Large intestine (tissue), 3 donors: ENCODE results near the gene MED13L. TPM values are rescaled to one million over a fixed set of nuclear protein-coding genes. Genes with fewer than 3 reads are reported as not detected.

Experiments used
- DNase-seq, 2 donors: peaks; one replicate each; pipeline versions ENCODE4 v3.0.0 to v3.0.0-alpha.2; 2013
- H3K27ac ChIP-seq: one replicate; pipeline ENCODE4 v1.5.1; 2013; ENCODE audit warnings: low read length
- H3K27me3 ChIP-seq: 2 replicates; pipeline ENCODE4 v1.6.1; 2013; ENCODE audit warnings: low read length; ENCODE audit not compliant: control insufficient read depth, insufficient read depth
- H3K36me3 ChIP-seq: 2 replicates; pipeline ENCODE4 v1.6.1; 2013; ENCODE audit warnings: low read length; ENCODE audit not compliant: control insufficient read depth, insufficient read depth
- H3K4me1 ChIP-seq: one replicate; pipeline ENCODE4 v1.6.1; 2013; ENCODE audit warnings: low read length; ENCODE audit not compliant: control insufficient read depth, insufficient read depth
- H3K4me3 ChIP-seq: one replicate; pipeline ENCODE4 v1.5.1; 2013; ENCODE audit warnings: low read length
- H3K9me3 ChIP-seq: one replicate; pipeline ENCODE4 v1.6.1; 2013; ENCODE audit warnings: mild to moderate bottlenecking, low read depth, low read length, moderate library complexity; ENCODE audit not compliant: control insufficient read depth
- WGBS: methylation state at CpG from one replicate; pipeline ENCODE4 v1.1.5; 2013; ENCODE audit warnings: low lambda C conversion rate; ENCODE audit not compliant: insufficient coverage; 5-methylcytosine and 5-hydroxymethylcytosine counted together
- polyA plus RNA-seq: library from polyadenylated mRNA; unstranded; fragments of 120-200 nt; gene quantifications from one replicate; pipeline ENCODE4 v1.2.1, GENCODE V29; 2013

MED13L gene
- polyA plus RNA-seq, 1 donor, result 69.3 TPM

GRCh38 chr12:115943630-115944391, 333.7 kb downstream of the MED13L start:
- Histone ChIP-seq H3K9me3 (no peaks in the 10 kb centered on the region), H3K36me3 (no peaks in the 10 kb centered on the region), H3K27me3 (no peaks in the 10 kb centered on the region), H3K4me1 (no peaks in the 10 kb centered on the region), H3K4me3 (no peak overlapping the region), H3K27ac (no peak overlapping the region)
- WGBS, result no CpG with 5 or more reads among the region's 13 CpGs
- DNase-seq, result no peak

- no peaks in the 10 kb centered on the region for H3K27me3 ChIP-seq
- no peak overlapping the region for H3K27ac ChIP-seq
- H3K4me3 ChIP-seq, result no peak overlapping the region
- no peaks in the 10 kb centered on the region for H3K9me3 ChIP-seq
- DNase-seq, result no peak
- WGBS, result no CpG with 5 or more reads among the region's 7 CpGs
- no peaks in the 10 kb centered on the region for H3K36me3 ChIP-seq
- no peaks in the 10 kb centered on the region for H3K4me1 ChIP-seq
Observed at GRCh38 chr12:115943310-115943629, 334.2 kb downstream of the MED13L start.

GRCh38 chr12:115942346-115942745, 335.1 kb downstream of the MED13L start:
- Histone ChIP-seq H3K4me3 (no peak overlapping the region), H3K27me3 (no peaks in the 10 kb centered on the region), H3K9me3 (no peaks in the 10 kb centered on the region), H3K27ac (no peak overlapping the region), H3K36me3 (no peaks in the 10 kb centered on the region), H3K4me1 (no peaks in the 10 kb centered on the region)
- no peak for DNase-seq
- WGBS, result no CpG with 5 or more reads among the region's 1 CpG

- WGBS, result no CpG with 5 or more reads among the region's 5 CpGs
- no peak for DNase-seq
- H3K4me1 ChIP-seq, result no peaks in the 10 kb centered on the region
- no peak overlapping the region for H3K4me3 ChIP-seq
- H3K27me3 ChIP-seq, result no peaks in the 10 kb centered on the region
- H3K9me3 ChIP-seq, result no peaks in the 10 kb centered on the region
- H3K36me3 ChIP-seq, result no peaks in the 10 kb centered on the region
- no peak overlapping the region for H3K27ac ChIP-seq
Observed at GRCh38 chr12:115941362-115941761, 336.1 kb downstream of the MED13L start.

- Histone ChIP-seq H3K36me3 (no peaks in the 10 kb centered on the region), H3K9me3 (no peaks in the 10 kb centered on the region), H3K4me3 (no peak overlapping the region), H3K4me1 (no peaks in the 10 kb centered on the region), H3K27ac (no peak overlapping the region), H3K27me3 (no peaks in the 10 kb centered on the region)
- 100% methylated on average over 1 of the region's 1 CpG for WGBS
- DNase-seq, result no peak
Observed at GRCh38 chr12:115938794-115939377, 338.6 kb downstream of the MED13L start.

- Histone ChIP-seq H3K4me1 (no peaks in the 10 kb centered on the region), H3K27ac (no peak overlapping the region), H3K27me3 (no peaks in the 10 kb centered on the region), H3K36me3 (no peaks in the 10 kb centered on the region), H3K9me3 (no peaks in the 10 kb centered on the region), H3K4me3 (no peak overlapping the region)
- WGBS, result 100% methylated on average over 1 of the region's 8 CpGs
- DNase-seq, result no peak
Observed at GRCh38 chr12:115936997-115937916, 340.2 kb downstream of the MED13L start.

- Histone ChIP-seq H3K4me3 (no peak overlapping the region), H3K36me3 (no peaks in the 10 kb centered on the region), H3K4me1 (no peaks in the 10 kb centered on the region), H3K27me3 (no peaks in the 10 kb centered on the region), H3K27ac (no peak overlapping the region), H3K9me3 (no peaks in the 10 kb centered on the region)
- WGBS, result no CpG with 5 or more reads among the region's 7 CpGs
- DNase-seq, result no peak
Observed at GRCh38 chr12:115934877-115935276, 342.6 kb downstream of the MED13L start.

- no peaks in the 10 kb centered on the region for H3K36me3 ChIP-seq
- no peak for DNase-seq
- H3K27ac ChIP-seq, result no peak overlapping the region
- WGBS, result 100% methylated on average over 1 of the region's 3 CpGs
- no peaks in the 10 kb centered on the region for H3K9me3 ChIP-seq
- no peaks in the 10 kb centered on the region for H3K4me1 ChIP-seq
- H3K27me3 ChIP-seq, result no peaks in the 10 kb centered on the region
- H3K4me3 ChIP-seq, result no peak overlapping the region
Observed at GRCh38 chr12:115934046-115934445, 343.4 kb downstream of the MED13L start.

GRCh38 chr12:115932066-115932465, 345.4 kb downstream of the MED13L start:
- Histone ChIP-seq H3K9me3 (no peaks in the 10 kb centered on the region), H3K27ac (no peak overlapping the region), H3K36me3 (no peaks in the 10 kb centered on the region), H3K27me3 (no peaks in the 10 kb centered on the region), H3K4me1 (no peaks in the 10 kb centered on the region), H3K4me3 (no peak overlapping the region)
- no peak for DNase-seq
- 80% methylated on average over 1 of the region's 1 CpG for WGBS

- 77% methylated on average over 2 of the region's 5 CpGs for WGBS
- no peaks in the 10 kb centered on the region for H3K27me3 ChIP-seq
- H3K4me3 ChIP-seq, result no peak overlapping the region
- H3K4me1 ChIP-seq, result no peaks in the 10 kb centered on the region
- no peak for DNase-seq
- no peaks in the 10 kb centered on the region for H3K36me3 ChIP-seq
- no peaks in the 10 kb centered on the region for H3K9me3 ChIP-seq
- no peak overlapping the region for H3K27ac ChIP-seq
Observed at GRCh38 chr12:115930336-115930735, 347.2 kb downstream of the MED13L start.
